Measurements from ENCODE around the gene ETNK1.
"Not testable (repeated sequence)": the region's sequence is repeated elsewhere in the genome, so short reads cannot be mapped to it uniquely, and the experiment has no call there.

The ETNK1 gene

DNA sequence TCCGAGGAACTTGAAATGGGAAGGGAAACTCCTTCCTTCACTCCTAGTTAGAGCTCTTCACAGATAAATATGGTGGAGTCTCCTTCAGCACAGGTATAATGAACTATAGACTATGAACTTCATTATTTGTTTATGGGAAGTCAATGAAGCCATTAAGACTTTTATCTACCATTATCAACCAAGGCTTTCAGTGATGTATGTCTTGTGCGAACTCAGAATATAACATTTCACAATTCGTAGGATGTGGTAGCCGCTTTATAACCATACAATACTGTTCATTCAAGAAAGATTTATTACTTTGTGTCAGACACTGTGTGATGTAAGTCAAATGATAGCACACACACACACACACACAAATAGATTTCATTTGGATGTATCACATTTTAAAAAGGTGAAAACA, 24.8 kb upstream of the ETNK1 start:
- Histone ChIP-seq H3K9me3 (ENCODE audit: control insufficient read depth, insufficient read depth, low read length) (no peaks in the 10 kb centered on the region), H3K27me3 (ENCODE audit: control insufficient read depth, insufficient read depth, low read length) (no peaks in the 10 kb centered on the region), H3K36me3 (ENCODE audit: control insufficient read depth, insufficient read depth, low read length) (no peaks in the 10 kb centered on the region), H3K4me1 (ENCODE audit: control insufficient read depth, insufficient read depth, low read length) (no peaks in the 10 kb centered on the region), H3K4me3 (ENCODE audit: low read length) (no peak overlapping the region), H3K27ac (ENCODE audit: low read length) (no peak overlapping the region)
- no peak for DNase-seq (ENCODE audit: low read depth, low spot score)
- no CpG with 5 or more reads among the region's 4 CpGs for WGBS (ENCODE audit: insufficient coverage, insufficient read length)

DNA sequence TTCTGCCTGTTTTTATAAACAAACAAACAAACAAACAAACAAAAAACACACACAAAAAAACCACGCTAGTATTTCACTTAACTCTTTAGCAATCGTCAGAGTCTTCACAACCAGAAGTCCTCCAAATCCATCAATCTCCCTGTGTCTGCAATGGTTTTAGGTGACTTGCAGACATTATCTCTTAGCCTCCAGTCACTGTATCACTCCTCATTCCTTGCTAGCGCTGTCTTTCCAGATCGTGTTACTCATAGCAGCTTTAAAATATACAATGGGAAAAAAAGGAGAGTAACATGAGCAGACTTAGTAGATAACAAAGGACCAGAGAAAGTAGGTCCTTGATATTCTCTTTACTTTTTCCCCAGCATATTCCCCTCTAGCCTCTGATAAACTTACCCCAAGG, 15.5 kb upstream of the ETNK1 start:
- H3K36me3 ChIP-seq (ENCODE audit: control insufficient read depth, insufficient read depth, low read length): no peaks in the 10 kb centered on the region
- H3K27ac ChIP-seq (ENCODE audit: low read length): no peak overlapping the region
- no peaks in the 10 kb centered on the region for H3K4me1 ChIP-seq (ENCODE audit: control insufficient read depth, insufficient read depth, low read length)
- no peaks in the 10 kb centered on the region; the same call in 1 of the 2 replicates for H3K9me3 ChIP-seq (ENCODE audit: control insufficient read depth, insufficient read depth, low read length)
- WGBS (ENCODE audit: insufficient coverage, insufficient read length): 100% methylated on average over 1 of the region's 4 CpGs
- DNase-seq (ENCODE audit: low read depth, low spot score): no peak
- H3K4me3 ChIP-seq (ENCODE audit: low read length): no peak overlapping the region
- no peaks in the 10 kb centered on the region for H3K27me3 ChIP-seq (ENCODE audit: control insufficient read depth, insufficient read depth, low read length)

DNA sequence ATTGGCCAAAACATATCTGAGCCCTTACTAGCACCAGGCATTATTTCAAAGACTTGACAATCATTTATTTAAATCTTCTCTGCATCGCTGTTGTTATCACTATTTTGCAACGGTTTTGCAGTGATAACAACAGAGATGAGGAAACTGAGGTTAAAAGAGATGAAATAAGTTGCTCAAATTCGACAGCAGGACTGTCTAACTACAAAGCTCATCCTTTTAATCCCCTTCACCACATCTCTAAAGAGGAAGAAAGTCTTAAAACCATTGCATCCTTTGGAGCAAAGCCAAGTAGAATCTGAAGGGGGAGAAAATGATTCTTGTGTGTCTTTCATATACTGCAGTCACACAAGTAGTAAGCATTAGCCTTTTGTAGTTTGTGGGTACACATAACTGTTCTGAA, 14.8 kb upstream of the ETNK1 start:
- H3K4me3 ChIP-seq (ENCODE audit: low read length): no peak overlapping the region
- no peak for DNase-seq (ENCODE audit: low read depth, low spot score)

DNA sequence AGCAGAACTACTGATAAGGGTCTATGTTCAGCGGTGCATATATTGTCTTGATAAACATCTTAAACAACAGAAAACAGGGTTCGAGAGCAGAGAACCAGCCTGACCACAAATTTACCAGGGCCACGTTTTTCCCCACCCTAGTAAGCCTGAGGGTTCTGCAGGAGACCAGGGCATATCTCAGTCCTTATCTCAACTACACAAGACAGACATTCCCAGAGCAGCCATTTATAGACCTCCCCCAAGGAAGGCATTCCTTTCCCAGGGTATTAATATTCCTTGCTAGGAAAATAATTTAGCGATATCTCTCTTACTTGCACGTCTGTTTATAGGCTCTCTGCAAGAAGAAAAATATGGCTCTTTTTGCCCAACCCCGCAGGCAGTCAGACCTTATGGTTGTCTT, 12.1 kb upstream of the ETNK1 start:
- not testable (repeated sequence) for DNase-seq (ENCODE audit: low read depth, low spot score); H3K4me1 ChIP-seq (ENCODE audit: control insufficient read depth, insufficient read depth, low read length); H3K9me3 ChIP-seq (ENCODE audit: control insufficient read depth, insufficient read depth, low read length); H3K36me3 ChIP-seq (ENCODE audit: control insufficient read depth, insufficient read depth, low read length); H3K4me3 ChIP-seq (ENCODE audit: low read length); H3K27me3 ChIP-seq (ENCODE audit: control insufficient read depth, insufficient read depth, low read length); H3K27ac ChIP-seq (ENCODE audit: low read length)
- no CpG with 5 or more reads among the region's 6 CpGs for WGBS (ENCODE audit: insufficient coverage, insufficient read length)

More for the DNA sequence above, 14.8 kb upstream of the ETNK1 start:
- WGBS (ENCODE audit: insufficient coverage, insufficient read length): no CpG with 5 or more reads among the region's 3 CpGs
- no peaks in the 10 kb centered on the region for H3K27me3 ChIP-seq (ENCODE audit: control insufficient read depth, insufficient read depth, low read length)
- no peak overlapping the region for H3K27ac ChIP-seq (ENCODE audit: low read length)
- H3K4me1 ChIP-seq (ENCODE audit: control insufficient read depth, insufficient read depth, low read length): no peaks in the 10 kb centered on the region
- H3K36me3 ChIP-seq (ENCODE audit: control insufficient read depth, insufficient read depth, low read length): no peaks in the 10 kb centered on the region
- H3K9me3 ChIP-seq (ENCODE audit: control insufficient read depth, insufficient read depth, low read length): no peaks in the 10 kb centered on the region; the same call in 1 of the 2 replicates

DNA sequence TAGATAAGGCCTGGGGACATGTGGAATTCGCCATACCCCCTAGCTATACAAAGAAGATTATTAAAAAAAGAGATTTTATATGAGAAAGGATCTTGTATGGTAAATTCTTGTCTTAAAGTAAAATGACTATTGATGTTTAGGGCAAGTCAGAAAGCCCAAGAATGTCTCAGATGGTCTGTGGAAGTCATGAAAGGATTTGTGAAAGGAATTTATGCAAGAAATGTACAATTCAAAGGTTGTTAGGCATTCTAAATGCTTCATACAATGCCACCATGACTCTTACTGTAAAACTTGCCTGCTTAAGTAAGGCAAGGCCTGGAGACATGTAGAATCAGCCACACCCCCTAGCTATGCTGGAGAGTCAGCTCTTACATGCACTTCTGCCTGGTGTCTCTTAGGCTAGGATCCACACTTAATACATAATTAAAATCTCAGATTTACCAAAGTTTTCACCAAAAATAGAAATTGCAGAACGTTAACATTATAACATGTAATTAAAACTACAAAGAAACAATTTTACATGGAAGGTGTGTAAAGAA, 8.9 kb upstream of the ETNK1 start:
- Histone ChIP-seq H3K36me3 (ENCODE audit: control insufficient read depth, insufficient read depth, low read length) (no peaks in the 10 kb centered on the region), H3K27ac (ENCODE audit: low read length) (no peak overlapping the region), H3K4me1 (ENCODE audit: control insufficient read depth, insufficient read depth, low read length) (no peaks in the 10 kb centered on the region), H3K9me3 (ENCODE audit: control insufficient read depth, insufficient read depth, low read length) (peaks cover 1% of the 10 kb centered on the region; the same call in 1 of the 2 replicates), H3K4me3 (ENCODE audit: low read length) (no peak overlapping the region), H3K27me3 (ENCODE audit: control insufficient read depth, insufficient read depth, low read length) (no peaks in the 10 kb centered on the region)
- DNase-seq (ENCODE audit: low read depth, low spot score): no peak
- no CpG with 5 or more reads among the region's 2 CpGs for WGBS (ENCODE audit: insufficient coverage, insufficient read length)

DNA sequence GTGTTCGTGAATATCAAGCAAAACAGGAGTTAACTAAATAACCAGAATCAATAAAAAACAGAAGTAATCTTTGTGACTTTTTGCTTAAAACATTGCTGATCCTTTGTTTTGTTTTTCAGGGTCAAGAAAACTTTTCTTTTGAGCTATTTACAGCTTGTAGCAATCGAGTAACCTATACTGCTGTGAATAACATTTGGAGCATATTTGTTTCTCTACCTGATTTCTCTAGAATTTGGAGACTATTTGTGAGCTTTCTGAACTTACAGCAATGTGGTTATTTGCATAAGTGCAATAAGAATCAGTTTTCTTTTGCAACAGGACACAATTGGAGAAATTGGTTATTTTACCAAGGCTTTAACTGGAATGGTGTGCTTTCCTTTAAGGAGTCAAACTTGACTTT, 7.3 kb upstream of the ETNK1 start:
- Histone ChIP-seq H3K4me1 (ENCODE audit: control insufficient read depth, insufficient read depth, low read length) (no peaks in the 10 kb centered on the region), H3K27me3 (ENCODE audit: control insufficient read depth, insufficient read depth, low read length) (no peaks in the 10 kb centered on the region), H3K27ac (ENCODE audit: low read length) (no peak overlapping the region), H3K4me3 (ENCODE audit: low read length) (no peak overlapping the region), H3K9me3 (ENCODE audit: control insufficient read depth, insufficient read depth, low read length) (peaks cover 1% of the 10 kb centered on the region; the same call in 1 of the 2 replicates), H3K36me3 (ENCODE audit: control insufficient read depth, insufficient read depth, low read length) (no peaks in the 10 kb centered on the region)
- DNase-seq (ENCODE audit: low read depth, low spot score): no peak
- no CpG with 5 or more reads among the region's 2 CpGs for WGBS (ENCODE audit: insufficient coverage, insufficient read length)

DNA sequence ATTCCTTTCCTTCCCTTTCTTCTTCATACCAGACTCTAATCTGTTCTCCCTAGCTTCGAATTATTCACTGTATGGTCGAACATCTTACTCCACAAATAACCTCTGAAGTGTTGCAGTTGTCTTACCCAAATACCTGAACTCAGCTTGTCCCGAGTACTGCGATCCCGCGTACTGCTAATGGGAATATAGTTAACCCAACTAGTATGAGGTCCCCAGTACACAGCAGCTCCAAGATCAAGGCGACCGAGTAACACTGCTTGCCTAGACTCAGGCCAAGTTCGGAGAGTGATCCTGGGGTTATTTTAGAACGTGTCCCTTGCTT, 462 bp upstream of the ETNK1 start:
- H3K27ac ChIP-seq (ENCODE audit: low read length): no peak overlapping the region
- no CpG with 5 or more reads among the region's 10 CpGs for WGBS (ENCODE audit: insufficient coverage, insufficient read length)
- H3K9me3 ChIP-seq (ENCODE audit: control insufficient read depth, insufficient read depth, low read length): no peaks in the 10 kb centered on the region
- peak overlapping the region; percentile 84; the same call in 1 of the 2 replicates for H3K4me3 ChIP-seq (ENCODE audit: low read length)
- DNase-seq (ENCODE audit: low read depth, low spot score): no peak
- no peaks in the 10 kb centered on the region for H3K4me1 ChIP-seq (ENCODE audit: control insufficient read depth, insufficient read depth, low read length)
- H3K27me3 ChIP-seq (ENCODE audit: control insufficient read depth, insufficient read depth, low read length): no peaks in the 10 kb centered on the region
- no peaks in the 10 kb centered on the region for H3K36me3 ChIP-seq (ENCODE audit: control insufficient read depth, insufficient read depth, low read length)

DNA sequence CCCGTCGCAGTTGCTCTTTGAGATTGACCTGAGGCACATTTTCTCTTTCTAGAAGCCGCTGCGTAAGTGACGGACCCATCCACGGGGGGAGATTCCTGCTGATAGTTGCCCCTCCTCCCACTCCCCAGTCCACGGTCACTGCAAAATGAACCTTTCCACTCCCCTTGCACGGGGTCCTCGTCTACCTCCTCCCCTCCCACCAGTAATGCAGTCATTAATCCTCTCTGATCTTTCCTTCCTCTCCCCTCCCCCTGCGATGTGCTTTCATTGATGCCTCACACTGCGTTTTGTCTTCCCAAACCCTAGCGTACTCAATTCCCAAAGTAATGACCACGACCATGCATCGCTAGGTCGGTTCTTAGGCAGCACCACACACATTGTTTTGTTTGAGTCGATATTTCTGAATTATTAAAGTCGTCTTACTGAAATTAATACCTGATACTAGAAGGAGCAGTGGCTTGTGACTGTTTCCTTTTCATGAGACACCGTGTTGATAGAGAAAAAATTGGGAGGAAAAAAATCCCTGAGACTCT, 857 bp downstream of the ETNK1 start:
- no peak for DNase-seq (ENCODE audit: low read depth, low spot score)
- Histone ChIP-seq H3K27ac (ENCODE audit: low read length) (no peak overlapping the region), H3K27me3 (ENCODE audit: control insufficient read depth, insufficient read depth, low read length) (no peaks in the 10 kb centered on the region), H3K9me3 (ENCODE audit: control insufficient read depth, insufficient read depth, low read length) (no peaks in the 10 kb centered on the region), H3K4me3 (ENCODE audit: low read length) (peak overlapping the region; percentile 84; the same call in 1 of the 2 replicates), H3K36me3 (ENCODE audit: control insufficient read depth, insufficient read depth, low read length) (no peaks in the 10 kb centered on the region), H3K4me1 (ENCODE audit: control insufficient read depth, insufficient read depth, low read length) (no peaks in the 10 kb centered on the region)
- WGBS (ENCODE audit: insufficient coverage, insufficient read length): no CpG with 5 or more reads among the region's 18 CpGs

DNA sequence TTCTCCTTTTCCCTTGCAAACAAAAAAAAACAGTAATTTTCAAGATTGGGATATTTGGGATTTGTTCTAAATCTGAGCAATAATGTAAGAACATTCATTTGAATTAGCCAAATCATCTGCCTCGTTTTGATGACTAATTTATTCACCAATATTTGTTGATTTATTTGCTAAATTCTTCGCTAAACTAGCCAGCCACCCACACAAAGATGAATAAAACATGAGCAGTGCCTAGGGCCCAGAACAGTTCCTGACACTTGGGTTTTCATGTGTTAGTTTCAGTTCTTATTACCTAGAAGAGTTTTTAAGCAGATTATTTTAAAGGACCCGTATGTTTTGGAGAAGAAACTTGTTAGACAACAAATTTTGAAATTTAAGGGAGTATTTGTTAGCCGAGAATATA, 1.4 kb downstream of the ETNK1 start:
- WGBS (ENCODE audit: insufficient coverage, insufficient read length): 100% methylated on average over 1 of the region's 4 CpGs
- H3K4me3 ChIP-seq (ENCODE audit: low read length): no peak overlapping the region; the same call in 1 of the 2 replicates
- no peaks in the 10 kb centered on the region for H3K27me3 ChIP-seq (ENCODE audit: control insufficient read depth, insufficient read depth, low read length)
- DNase-seq (ENCODE audit: low read depth, low spot score): no peak
- H3K4me1 ChIP-seq (ENCODE audit: control insufficient read depth, insufficient read depth, low read length): no peaks in the 10 kb centered on the region
- no peak overlapping the region for H3K27ac ChIP-seq (ENCODE audit: low read length)
- H3K36me3 ChIP-seq (ENCODE audit: control insufficient read depth, insufficient read depth, low read length): no peaks in the 10 kb centered on the region
- no peaks in the 10 kb centered on the region for H3K9me3 ChIP-seq (ENCODE audit: control insufficient read depth, insufficient read depth, low read length)

DNA sequence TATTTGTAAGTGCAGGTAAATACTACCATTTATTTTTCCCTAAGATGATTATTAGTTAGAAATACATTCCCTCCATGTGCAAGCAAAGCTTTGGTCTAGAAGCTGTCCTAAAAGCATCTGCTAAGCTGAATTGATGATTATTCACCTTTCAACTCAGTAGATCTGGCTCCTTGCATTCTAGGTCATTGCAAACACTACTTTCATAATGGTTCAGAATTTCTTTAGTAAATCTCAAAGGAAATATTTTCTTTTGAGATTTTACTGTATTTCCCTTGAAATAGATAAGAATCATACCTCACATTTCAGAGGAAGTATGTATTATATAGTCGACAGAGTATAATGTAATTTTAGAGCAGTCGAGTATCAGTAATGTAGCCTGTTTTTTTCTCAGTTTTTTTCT, 2.4 kb downstream of the ETNK1 start:
- H3K4me1 ChIP-seq (ENCODE audit: control insufficient read depth, insufficient read depth, low read length): no peaks in the 10 kb centered on the region
- H3K36me3 ChIP-seq (ENCODE audit: control insufficient read depth, insufficient read depth, low read length): no peaks in the 10 kb centered on the region
- H3K27ac ChIP-seq (ENCODE audit: low read length): no peak overlapping the region
- H3K4me3 ChIP-seq (ENCODE audit: low read length): no peak overlapping the region
- no CpG with 5 or more reads among the region's 2 CpGs for WGBS (ENCODE audit: insufficient coverage, insufficient read length)
- no peak for DNase-seq (ENCODE audit: low read depth, low spot score)
- no peaks in the 10 kb centered on the region for H3K9me3 ChIP-seq (ENCODE audit: control insufficient read depth, insufficient read depth, low read length)
- no peaks in the 10 kb centered on the region for H3K27me3 ChIP-seq (ENCODE audit: control insufficient read depth, insufficient read depth, low read length)

DNA sequence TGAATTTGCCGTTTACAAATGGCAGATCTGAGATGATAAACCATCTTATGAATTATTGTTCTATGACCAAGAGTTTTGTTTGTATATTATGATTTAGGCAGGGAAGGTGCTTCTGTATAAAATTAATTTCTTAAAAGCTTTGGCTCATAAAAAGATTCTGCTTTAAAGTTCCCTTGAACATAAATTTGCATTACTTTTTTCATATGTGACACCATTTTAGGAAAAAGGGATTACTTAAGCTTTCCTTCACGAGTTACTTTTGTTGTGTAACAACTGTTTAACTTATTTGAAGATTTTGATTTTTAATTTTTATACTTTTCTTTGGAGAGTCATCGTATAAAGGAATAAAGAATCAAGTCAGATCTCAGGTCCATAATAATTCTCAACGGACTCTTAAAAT, 3.3 kb downstream of the ETNK1 start:
- no peak overlapping the region for H3K27ac ChIP-seq (ENCODE audit: low read length)
- no peak overlapping the region for H3K4me3 ChIP-seq (ENCODE audit: low read length)
- H3K27me3 ChIP-seq (ENCODE audit: control insufficient read depth, insufficient read depth, low read length): no peaks in the 10 kb centered on the region
- WGBS (ENCODE audit: insufficient coverage, insufficient read length): no CpG with 5 or more reads among the region's 4 CpGs
- no peak for DNase-seq (ENCODE audit: low read depth, low spot score)
- H3K4me1 ChIP-seq (ENCODE audit: control insufficient read depth, insufficient read depth, low read length): no peaks in the 10 kb centered on the region
- H3K36me3 ChIP-seq (ENCODE audit: control insufficient read depth, insufficient read depth, low read length): no peaks in the 10 kb centered on the region
- no peaks in the 10 kb centered on the region for H3K9me3 ChIP-seq (ENCODE audit: control insufficient read depth, insufficient read depth, low read length)

Measured in iPS DF 6.9 (cell line).